ENCODE results near the gene KRT13.

KRT13 gene

GRCh38 chr17:41519501-41520224 lies 14.3 kb upstream of the KRT13 start:
- DNase-seq (ENCODE audit: low read depth in 2 of 2), result no peak

- DNase-seq (ENCODE audit: low read depth in 2 of 2), result no peak
These were observed 13.5 kb upstream of the KRT13 start, which contains the start of gene KRT15 for GRCh38 chr17:41518789-41519449. KRT15 (minus strand) TSS chr17:41518890; CDS start chr17:41518827, 63 bp downstream.

GRCh38 chr17:41518031-41518430 lies 12.6 kb upstream of the KRT13 start:
- DNase-seq (ENCODE audit: low read depth in 2 of 2), result no peak

- no peak for DNase-seq (ENCODE audit: low read depth in 2 of 2)
These were observed 11.4 kb upstream of the KRT13 start for GRCh38 chr17:41516830-41517283.

DNA sequence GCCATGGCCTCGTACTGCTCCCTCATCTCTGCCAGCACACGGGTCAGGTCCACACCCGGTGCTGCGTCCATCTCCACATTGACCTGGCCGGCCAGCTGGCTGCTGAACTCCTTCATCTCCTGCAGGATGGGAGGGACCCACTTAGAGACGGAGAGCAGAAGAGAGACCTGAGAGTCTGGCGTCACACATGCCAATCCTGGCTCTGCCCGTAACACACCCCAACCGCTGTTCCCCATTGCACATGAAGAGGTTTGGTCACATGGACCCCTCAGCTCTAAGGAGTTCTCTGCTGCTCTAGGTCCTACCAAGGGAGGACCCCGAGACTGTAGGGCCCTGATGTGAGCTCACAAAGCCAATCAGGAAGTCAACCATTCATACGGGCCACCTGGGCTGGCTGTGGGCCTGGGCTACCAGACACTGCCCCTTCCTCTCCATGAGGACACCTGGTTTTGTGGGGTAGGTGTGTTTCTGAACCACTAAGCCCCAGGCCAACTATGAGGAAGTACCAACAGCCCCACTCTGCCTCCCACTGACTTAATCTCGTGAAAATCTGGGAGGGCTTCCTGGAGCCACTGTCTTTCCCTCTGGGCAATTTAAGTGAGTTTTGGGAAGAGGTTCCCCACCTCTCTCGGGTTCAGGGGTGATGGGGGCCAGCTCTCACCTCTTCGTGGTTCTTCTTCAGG lies 10.9 kb upstream of the KRT13 start:
- no peak for DNase-seq (ENCODE audit: low read depth in 2 of 2)

DNA sequence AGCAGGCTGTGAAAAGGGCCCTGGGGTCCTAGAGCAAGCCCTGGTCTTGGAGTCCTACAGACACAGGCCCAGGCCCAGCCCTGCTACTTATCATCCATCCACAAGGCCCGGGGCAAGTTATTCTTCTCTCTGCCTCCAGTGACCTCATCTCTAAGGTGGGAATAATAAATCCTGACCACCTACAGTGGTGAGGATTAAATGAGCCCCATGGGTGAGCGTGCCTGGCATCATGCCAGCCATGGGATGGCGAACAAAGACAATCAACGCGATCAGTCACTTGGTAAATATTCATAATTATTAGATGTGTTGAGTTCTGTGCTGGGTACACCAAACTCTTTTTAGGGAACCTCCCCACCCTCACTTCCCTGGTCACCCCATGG lies 7.7 kb upstream of the KRT13 start:
- no peak for DNase-seq (ENCODE audit: low read depth in 2 of 2)

DNA sequence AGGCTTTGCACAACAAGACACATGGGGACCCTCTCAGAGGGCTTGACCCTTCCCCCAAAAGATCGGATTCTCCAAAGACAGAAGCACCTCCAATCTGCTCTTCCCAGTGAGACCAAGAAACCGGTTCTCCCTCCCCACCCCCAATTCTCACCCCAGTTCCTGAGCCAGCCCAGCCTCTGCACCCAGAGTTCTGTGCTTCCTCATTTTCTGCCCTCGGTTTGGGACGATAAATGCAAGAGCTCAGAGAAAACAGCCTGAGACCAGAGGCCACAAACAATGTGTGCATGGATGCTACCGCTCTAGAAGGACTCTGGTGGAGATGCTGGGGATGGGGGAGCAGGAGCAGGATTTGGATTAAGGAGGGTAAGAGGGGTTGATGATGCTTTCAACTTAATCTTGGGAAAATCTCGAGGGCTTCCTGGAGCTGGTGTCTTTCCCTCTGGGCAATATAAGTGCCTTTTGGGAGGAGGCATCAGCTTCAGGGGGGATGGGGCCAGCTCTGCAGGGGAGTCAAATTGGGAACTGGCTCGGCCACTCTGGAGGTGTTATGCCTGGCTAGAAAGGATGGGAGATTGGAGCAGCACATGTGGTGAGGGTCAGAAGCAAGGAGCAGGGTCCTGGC lies 7.2 kb upstream of the KRT13 start:
- no peak for DNase-seq (ENCODE audit: low read depth in 2 of 2)

- no peak for DNase-seq (ENCODE audit: low read depth in 2 of 2)
These were observed 6.3 kb upstream of the KRT13 start for GRCh38 chr17:41511716-41512115.

GRCh38 chr17:41511116-41511515 lies 5.7 kb upstream of the KRT13 start:
- DNase-seq (ENCODE audit: low read depth in 2 of 2), result no peak

DNA sequence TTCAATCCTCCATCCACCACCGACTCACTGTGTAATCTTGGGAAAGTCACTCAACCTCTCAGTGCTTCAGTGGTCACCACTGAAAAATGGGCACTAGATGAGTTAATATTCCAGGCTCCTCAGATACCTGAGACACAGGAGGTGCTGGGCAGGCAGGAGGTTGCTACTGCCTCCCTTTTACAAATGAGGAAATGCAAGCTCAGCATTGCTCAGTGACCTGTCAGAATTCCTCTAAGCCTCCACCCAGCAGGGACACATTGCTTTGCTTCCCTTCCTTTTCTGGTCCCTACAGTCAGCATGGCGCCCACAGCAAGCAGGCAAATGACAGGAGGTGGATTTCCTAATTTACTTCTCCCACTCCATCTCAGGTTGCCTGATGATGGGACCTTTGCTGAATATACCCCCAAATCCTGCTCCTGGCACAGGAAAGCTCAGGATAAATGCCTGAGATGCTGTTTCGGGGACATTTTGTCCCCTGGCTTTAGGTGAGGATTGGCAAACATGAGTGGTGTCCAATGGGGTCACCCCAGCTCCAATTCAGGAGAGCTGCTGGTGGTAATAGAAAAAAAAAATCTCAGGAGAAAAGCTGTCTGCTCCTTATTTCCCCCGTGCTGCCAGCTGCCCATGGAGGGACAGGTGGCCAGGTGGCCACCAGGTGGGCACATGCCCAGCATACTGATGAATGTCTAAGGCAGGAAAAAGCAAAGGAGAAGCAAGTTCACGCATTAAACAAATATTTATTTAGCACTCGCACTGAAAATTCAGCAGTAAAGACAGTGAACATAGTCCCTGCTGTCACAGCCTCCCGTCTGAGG lies 5.0 kb upstream of the KRT13 start:
- DNase-seq (ENCODE audit: low read depth in 2 of 2), result no peak

- DNase-seq (ENCODE audit: low read depth in 2 of 2), result no peak
These were observed 2.0 kb upstream of the KRT13 start for GRCh38 chr17:41507315-41507880.

DNA sequence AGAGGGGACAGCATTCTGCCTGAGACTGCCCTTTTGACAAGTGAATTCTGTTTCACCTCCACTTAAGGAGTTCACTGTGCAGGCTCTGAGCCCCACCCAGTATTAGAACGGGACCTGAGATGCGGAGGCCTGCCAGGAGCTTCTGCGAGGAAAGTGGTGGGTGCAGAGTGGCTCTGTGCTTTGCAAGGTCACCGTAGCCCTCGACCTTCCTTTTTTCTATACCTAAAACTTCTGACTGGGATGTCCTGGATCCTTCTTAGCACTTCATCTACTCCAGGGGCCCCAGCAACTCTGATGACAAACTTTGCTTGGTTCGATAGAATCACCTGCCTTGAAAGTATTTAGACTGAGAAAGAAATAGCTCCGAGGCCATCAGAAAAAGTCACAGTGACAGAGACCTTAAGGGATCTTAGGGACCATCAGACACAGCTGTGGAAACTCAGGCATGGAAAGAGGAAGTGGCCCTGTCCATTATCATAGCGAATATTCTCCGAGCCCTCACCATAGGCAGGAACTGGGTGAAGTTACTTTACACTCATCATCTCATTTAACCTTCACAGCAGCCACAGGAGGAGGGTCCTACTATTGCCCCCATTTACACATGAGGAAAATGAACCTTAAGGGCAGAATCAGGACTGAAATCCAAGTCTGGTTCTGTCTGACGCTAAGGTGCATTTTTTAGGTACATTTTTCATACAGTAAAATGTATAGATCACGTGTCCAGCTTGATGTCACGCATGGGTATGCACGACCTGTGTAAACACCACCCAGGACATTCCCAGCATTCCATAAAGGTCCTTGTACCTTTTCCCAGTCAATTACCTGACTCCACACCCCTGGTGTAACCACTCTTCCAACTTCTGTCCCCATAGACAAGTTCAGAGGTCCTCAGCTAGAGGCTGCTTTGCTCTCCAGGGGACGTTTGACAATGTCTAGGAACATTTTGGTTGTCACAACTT lies 676 bp upstream of the KRT13 start:
- DNase-seq (ENCODE audit: low read depth in 2 of 2), result no peak

GRCh38 chr17:41504246-41504977 lies 1.0 kb downstream of the KRT13 start:
- DNase-seq (ENCODE audit: low read depth in 2 of 2), result no peak

DNA sequence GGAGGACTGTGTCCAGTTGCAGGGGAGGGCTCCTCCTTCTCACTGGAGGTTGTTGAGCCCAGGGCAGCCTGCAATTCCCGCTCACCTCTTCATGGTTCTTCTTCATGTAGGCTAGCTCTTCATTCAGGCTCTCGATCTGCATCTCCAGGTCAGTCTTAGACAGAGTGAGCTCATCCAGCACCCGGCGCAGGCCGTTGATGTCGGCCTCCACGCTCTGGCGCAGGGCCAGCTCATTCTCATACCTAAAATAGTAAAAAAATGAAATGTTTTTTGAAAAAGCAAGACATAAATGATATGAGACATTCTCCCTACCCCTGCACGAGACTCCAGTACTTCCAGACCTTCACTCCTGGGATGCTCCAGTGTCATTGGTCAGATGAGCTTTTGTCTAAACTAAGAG lies 2.2 kb downstream of the KRT13 start:
- no peak for DNase-seq (ENCODE audit: low read depth in 2 of 2)

DNA sequence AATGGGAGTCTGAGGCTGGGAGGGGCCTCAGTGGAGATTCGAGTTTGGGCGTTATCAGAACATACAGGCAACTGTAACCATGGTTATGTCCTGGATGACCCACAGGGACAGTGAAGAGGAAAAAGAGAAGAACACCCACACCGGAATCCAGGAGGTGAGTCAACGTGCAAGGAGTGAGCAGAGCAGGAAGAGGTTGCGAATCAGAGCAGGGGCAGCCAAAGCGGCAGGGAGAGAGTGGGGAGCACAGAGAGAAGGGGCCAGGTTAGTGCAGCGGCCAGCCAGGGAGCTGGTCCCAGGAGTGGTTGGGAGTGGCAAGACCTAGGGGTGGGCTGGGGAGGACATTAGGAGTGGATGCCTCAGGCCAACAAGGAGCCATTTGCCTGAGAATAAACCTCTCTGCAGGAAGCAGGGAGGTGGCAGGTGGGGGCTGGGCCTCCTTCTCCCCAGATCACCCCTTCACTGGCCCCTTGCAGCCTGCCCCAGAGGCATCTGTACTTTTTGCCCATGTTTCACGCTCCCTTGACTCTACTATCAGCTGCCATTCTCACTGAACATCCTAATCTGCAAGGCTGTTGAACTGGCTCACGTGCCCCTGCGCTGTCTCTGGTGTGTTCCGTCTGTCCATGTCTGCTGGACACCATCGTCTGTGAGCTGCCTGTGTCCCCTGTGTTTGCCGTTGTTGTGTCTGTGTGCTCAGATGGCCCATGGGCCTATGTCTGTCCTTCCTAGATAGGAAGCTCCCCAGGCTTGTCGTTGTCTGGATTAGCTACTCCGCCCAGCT lies 5.1 kb downstream of the KRT13 start:
- DNase-seq (ENCODE audit: low read depth in 2 of 2), result no peak

DNA sequence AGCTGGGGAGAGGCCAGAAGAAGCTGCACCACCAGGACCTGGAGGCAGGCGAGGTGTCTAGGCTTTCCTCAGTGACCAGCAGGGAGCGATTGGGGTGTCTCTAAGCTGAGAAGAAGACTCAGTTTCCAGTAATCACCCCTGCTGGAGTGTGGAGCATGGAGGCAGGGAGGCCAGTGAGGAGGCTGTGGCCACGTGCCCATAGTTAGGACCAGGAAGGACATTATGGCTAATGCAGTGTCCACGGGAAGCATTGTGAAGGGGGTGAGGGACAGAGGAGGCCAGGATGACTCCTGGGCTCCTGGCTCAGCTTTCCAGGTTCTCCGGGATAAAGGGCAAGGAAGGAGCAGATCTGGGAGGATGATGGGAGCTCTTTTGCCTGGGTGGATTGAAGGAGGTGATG lies 5.7 kb downstream of the KRT13 start:
- DNase-seq (ENCODE audit: low read depth in 2 of 2), result no peak

GRCh38 chr17:41498276-41498675 lies 7.1 kb downstream of the KRT13 start:
- DNase-seq (ENCODE audit: low read depth in 2 of 2), result no peak

- peak; percentile 30 to 44 for DNase-seq (ENCODE audit: low read depth in 2 of 2)
These were observed 8.5 kb downstream of the KRT13 start for GRCh38 chr17:41496803-41497484.
